Ishikawa (cell line): ENCODE measurements around the gene ABRACL.

ENCODE experiments used
- CEBPB ChIP-seq: IDR thresholded peaks from 2 replicates; pipeline ENCODE4 v1.6.1; 2012
- EGR1 ChIP-seq: IDR thresholded peaks from 2 replicates; pipeline ENCODE4 v1.6.1; 2012
- EP300 ChIP-seq: IDR thresholded peaks from 2 replicates; pipeline ENCODE4 v1.6.1; 2012; ENCODE audit warnings: borderline replicate concordance
- FOXM1 ChIP-seq: IDR thresholded peaks from 2 replicates; pipeline ENCODE4 v1.6.1; 2012; ENCODE audit warnings: low read depth, borderline replicate concordance
- MAX ChIP-seq: IDR thresholded peaks from 2 replicates; pipeline ENCODE4 v1.6.1; 2012
- NFIC ChIP-seq: IDR thresholded peaks from 2 replicates; pipeline ENCODE4 v1.6.1; 2012
- RAD21 ChIP-seq: IDR thresholded peaks from 2 replicates; pipeline ENCODE4 v1.6.1; 2012; ENCODE audit warnings: low read depth
- TAF1 ChIP-seq: IDR thresholded peaks from 2 replicates; pipeline ENCODE4 v1.6.1; 2012; ENCODE audit warnings: low read depth, mild to moderate bottlenecking
- TCF12 ChIP-seq: IDR thresholded peaks from 2 replicates; pipeline ENCODE4 v1.6.1; 2012; ENCODE audit warnings: low read depth
- TEAD4 ChIP-seq: IDR thresholded peaks from 2 replicates; pipeline ENCODE4 v1.6.1; 2012
- USF1 ChIP-seq: IDR thresholded peaks from 2 replicates; pipeline ENCODE4 v1.6.1; 2012
- YY1 ChIP-seq: IDR thresholded peaks from 2 replicates; pipeline ENCODE4 v1.6.1; 2012; ENCODE audit warnings: low read depth
- ZBTB7A ChIP-seq: IDR thresholded peaks from 2 replicates; pipeline ENCODE4 v1.6.1; 2012; ENCODE audit warnings: low read depth
- TF ChIP-seq, protein P1 (sequence below): IDR thresholded peaks from 2 replicates; pipeline ENCODE4 v1.6.1; 2012; ENCODE audit warnings: low read depth, mild to moderate bottlenecking

ABRACL gene

GRCh38 chr6:139081471-139081870 is 52.9 kb downstream of the ABRACL start:
- TF ChIP-seq TCF12 (no peak), USF1 (no peak), FOXM1 (no peak)
- TF ChIP-seq, protein P1, sequence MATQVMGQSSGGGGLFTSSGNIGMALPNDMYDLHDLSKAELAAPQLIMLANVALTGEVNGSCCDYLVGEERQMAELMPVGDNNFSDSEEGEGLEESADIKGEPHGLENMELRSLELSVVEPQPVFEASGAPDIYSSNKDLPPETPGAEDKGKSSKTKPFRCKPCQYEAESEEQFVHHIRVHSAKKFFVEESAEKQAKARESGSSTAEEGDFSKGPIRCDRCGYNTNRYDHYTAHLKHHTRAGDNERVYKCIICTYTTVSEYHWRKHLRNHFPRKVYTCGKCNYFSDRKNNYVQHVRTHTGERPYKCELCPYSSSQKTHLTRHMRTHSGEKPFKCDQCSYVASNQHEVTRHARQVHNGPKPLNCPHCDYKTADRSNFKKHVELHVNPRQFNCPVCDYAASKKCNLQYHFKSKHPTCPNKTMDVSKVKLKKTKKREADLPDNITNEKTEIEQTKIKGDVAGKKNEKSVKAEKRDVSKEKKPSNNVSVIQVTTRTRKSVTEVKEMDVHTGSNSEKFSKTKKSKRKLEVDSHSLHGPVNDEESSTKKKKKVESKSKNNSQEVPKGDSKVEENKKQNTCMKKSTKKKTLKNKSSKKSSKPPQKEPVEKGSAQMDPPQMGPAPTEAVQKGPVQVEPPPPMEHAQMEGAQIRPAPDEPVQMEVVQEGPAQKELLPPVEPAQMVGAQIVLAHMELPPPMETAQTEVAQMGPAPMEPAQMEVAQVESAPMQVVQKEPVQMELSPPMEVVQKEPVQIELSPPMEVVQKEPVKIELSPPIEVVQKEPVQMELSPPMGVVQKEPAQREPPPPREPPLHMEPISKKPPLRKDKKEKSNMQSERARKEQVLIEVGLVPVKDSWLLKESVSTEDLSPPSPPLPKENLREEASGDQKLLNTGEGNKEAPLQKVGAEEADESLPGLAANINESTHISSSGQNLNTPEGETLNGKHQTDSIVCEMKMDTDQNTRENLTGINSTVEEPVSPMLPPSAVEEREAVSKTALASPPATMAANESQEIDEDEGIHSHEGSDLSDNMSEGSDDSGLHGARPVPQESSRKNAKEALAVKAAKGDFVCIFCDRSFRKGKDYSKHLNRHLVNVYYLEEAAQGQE: no peak

GRCh38 chr6:139082370-139082769 is 53.8 kb downstream of the ABRACL start:
- TF ChIP-seq TAF1 (no peak), TCF12 (no peak), CEBPB (no peak), FOXM1 (no peak), USF1 (no peak), TEAD4 (no peak), YY1 (no peak), EGR1 (no peak), RAD21 (no peak), EP300 (no peak), MAX (no peak), ZBTB7A (no peak), NFIC (no peak)
- TF ChIP-seq, protein P1: no peak

DNA sequence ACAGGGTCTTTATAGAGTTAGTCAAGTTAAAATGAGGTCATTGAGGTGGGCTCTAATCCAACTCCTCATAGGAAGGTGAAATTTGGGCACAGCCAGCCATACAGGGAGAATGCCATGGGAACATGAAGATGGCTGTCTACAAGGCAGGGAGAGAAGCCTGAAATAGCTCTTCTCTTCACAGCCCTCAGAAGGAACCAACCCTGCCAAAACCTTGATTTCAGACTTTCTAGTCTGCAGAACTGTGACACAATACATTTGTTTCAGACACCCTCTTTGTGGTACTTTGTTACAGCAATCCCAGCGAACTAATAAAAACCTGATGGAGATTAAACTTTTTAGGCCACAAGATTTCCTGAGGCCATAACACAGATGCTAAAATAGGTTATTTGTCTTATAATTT is 63.3 kb downstream of the ABRACL start:
- TF ChIP-seq NFIC (no peak), FOXM1 (no peak), TEAD4 (no peak)
